ENCODE data around the gene REX1BD. TPM values are rescaled to one million over a fixed set of nuclear protein-coding genes. Genes with fewer than 3 reads are reported as not detected.

Gene REX1BD
- total RNA-seq, 2 experiments from 2014 or later: 105 to 109 TPM

- H3K4me3 Mint-ChIP-seq: peak overlapping the region; percentile 93
- DNase-seq (no peak), ATAC-seq (ENCODE audit: low read depth) (no peak)
- peaks cover 20% of the 10 kb centered on the region for H3K4me1 Mint-ChIP-seq
- no peaks in the 10 kb centered on the region for H3K27me3 Mint-ChIP-seq
- H3K9me3 Mint-ChIP-seq: no peaks in the 10 kb centered on the region
- peaks cover 6% of the 10 kb centered on the region for H3K36me3 Mint-ChIP-seq
- H3K27ac Mint-ChIP-seq: peak overlapping the region; percentile 89
- POLR2A ChIA-PET: interaction anchor here (1.0 to 6.5 kb wide), 12 partner anchors 10 to 277 kb away, joined by 3 to 75 read pairs (median 7); partner anchors contain the start of genes ELL, FKBP8, JUND and REX1BD
Observed at GRCh38 chr19:18558604-18559003, 30.0 kb upstream of the REX1BD start.

DNA sequence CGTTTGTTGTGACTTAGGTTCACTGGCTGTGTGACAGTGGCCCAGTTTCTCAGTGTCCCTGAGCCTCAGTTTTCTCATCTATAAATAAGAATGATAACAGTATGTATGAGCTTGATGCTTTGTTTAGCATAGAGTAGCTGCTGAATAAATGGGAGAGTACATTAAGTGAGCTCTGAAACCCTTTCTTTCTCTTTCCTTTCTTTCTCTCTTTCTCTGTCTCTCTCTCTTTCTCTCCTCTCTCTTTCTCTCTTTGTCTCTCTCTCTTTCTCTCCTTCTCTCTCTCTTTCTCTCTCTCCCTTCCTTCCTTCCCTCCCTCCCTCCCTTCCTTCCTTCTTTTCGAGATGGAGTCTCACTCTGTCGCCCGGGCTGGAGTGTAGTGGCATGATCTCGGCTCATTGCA lies 28.9 kb upstream of the REX1BD start:
- ATAC-seq (ENCODE audit: low read depth): no peak
- peak overlapping the region; percentile 89 for H3K27ac Mint-ChIP-seq
- POLR2A ChIA-PET: interaction anchor here (2.6 to 6.5 kb wide), 3 partner anchors 12 to 29 kb away, joined by 32 to 75 read pairs (median 64); partner anchors contain the start of genes FKBP8, REX1BD and UBA52
- H3K9me3 Mint-ChIP-seq: no peaks in the 10 kb centered on the region
- peak overlapping the region; percentile 93 for H3K4me3 Mint-ChIP-seq
- H3K36me3 Mint-ChIP-seq: peaks cover 14% of the 10 kb centered on the region
- H3K4me1 Mint-ChIP-seq: peaks cover 20% of the 10 kb centered on the region
- H3K27me3 Mint-ChIP-seq: no peaks in the 10 kb centered on the region
- DNase-seq: no peak

DNA sequence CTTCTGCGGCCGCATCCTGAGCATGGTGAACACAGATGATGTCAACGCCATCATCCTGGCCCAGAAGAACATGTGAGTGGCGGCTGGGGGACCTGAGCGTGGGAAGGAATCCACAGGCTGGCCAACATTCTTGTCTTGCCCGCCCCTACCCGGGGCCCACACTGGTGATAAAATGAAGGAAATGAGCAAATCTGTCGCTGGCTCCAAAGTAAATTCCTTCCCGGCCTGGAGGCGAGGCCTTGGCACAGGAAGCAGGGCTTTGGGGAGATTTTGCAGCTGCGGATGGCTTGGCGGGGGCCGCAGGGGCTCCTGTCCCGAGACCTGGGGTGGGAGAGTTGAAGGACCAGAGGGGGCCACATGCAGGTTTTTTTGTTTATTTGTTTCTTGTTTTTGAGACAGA lies 26.5 kb upstream of the REX1BD start:
- no peaks in the 10 kb centered on the region for H3K27me3 Mint-ChIP-seq
- ATAC-seq (ENCODE audit: low read depth): no peak
- H3K27ac Mint-ChIP-seq: no peak overlapping the region
- H3K4me3 Mint-ChIP-seq: no peak overlapping the region
- peaks cover 20% of the 10 kb centered on the region for H3K4me1 Mint-ChIP-seq
- POLR2A ChIA-PET: interaction anchor here (1.3 kb wide), 1 partner anchor 9 kb away, joined by 6 read pairs; the partner anchor contains the start of gene UBA52
- H3K36me3 Mint-ChIP-seq: peaks cover 23% of the 10 kb centered on the region
- H3K9me3 Mint-ChIP-seq: no peaks in the 10 kb centered on the region
- DNase-seq: no peak

GRCh38 chr19:18566953-18567352 lies 21.6 kb upstream of the REX1BD start:
- Mint-ChIP-seq H3K36me3 (peaks cover 29% of the 10 kb centered on the region), H3K9me3 (no peaks in the 10 kb centered on the region), H3K4me1 (peaks cover 3% of the 10 kb centered on the region), H3K4me3 (no peak overlapping the region), H3K27ac (no peak overlapping the region), H3K27me3 (no peaks in the 10 kb centered on the region)
- ATAC-seq (ENCODE audit: low read depth) (no peak), DNase-seq (no peak)
- POLR2A ChIA-PET: interaction anchor here (0.8 to 1.5 kb wide), 2 partner anchors 22 to 458 kb away, joined by 3 to 4 read pairs; partner anchors contain the start of gene REX1BD

DNA sequence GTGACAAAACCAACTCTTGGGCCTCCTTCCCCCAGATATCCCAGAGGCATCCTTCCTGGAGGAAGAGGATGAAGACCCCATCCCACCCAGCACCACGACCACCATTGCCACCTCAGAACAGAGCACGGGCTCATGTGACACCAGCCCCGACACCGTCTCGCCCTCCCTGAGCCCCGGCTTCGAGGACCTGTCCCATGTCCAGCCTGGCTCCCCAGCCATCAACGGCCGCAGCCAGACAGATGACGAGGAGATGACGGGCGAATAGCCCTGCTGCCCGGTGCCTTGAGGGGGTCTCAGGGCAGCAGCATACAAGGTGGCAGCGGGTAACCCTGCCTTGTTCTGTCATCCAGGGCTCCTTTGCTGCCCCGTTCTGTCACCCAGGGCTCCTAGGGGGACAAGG lies 20.2 kb upstream of the REX1BD start:
- H3K4me3 Mint-ChIP-seq: no peak overlapping the region
- H3K4me1 Mint-ChIP-seq: peaks cover 14% of the 10 kb centered on the region
- POLR2A ChIA-PET: interaction anchor here (0.6 kb wide), 2 partner anchors 26 to 47 kb away, joined by 3 read pairs; no protein-coding TSS in a partner anchor
- DNase-seq (no peak), ATAC-seq (ENCODE audit: low read depth) (no peak)
- no peak overlapping the region for H3K27ac Mint-ChIP-seq
- H3K27me3 Mint-ChIP-seq: no peaks in the 10 kb centered on the region
- peaks cover 32% of the 10 kb centered on the region for H3K36me3 Mint-ChIP-seq
- H3K9me3 Mint-ChIP-seq: no peaks in the 10 kb centered on the region

GRCh38 chr19:18571564-18572344 lies 16.8 kb upstream of the REX1BD start, which contains the start of gene UBA52:
TSS of gene UBA52 (plus strand) at chr19:18571857. CDS start at chr19:18573301, 1,444 bp downstream.
- Mint-ChIP-seq H3K4me3 (peak within 1 kb of the TSS; percentile 97), H3K4me1 (peaks cover 16% of the 10 kb centered on the region), H3K27ac (peak within 1 kb of the TSS; percentile 92), H3K27me3 (no peaks in the 10 kb centered on the region), H3K9me3 (no peaks in the 10 kb centered on the region), H3K36me3 (peaks cover 23% of the 10 kb centered on the region)
- POLR2A ChIA-PET: interaction anchor here (0.6 to 4.3 kb wide), 22 partner anchors 9 to 639 kb away, joined by 3 to 80 read pairs (median 4); partner anchors contain the start of genes CCDC124, COPE, DDX49 and ELL
- DNase-seq (peak; percentile 100), ATAC-seq (ENCODE audit: low read depth) (peak; percentile 93)

DNA sequence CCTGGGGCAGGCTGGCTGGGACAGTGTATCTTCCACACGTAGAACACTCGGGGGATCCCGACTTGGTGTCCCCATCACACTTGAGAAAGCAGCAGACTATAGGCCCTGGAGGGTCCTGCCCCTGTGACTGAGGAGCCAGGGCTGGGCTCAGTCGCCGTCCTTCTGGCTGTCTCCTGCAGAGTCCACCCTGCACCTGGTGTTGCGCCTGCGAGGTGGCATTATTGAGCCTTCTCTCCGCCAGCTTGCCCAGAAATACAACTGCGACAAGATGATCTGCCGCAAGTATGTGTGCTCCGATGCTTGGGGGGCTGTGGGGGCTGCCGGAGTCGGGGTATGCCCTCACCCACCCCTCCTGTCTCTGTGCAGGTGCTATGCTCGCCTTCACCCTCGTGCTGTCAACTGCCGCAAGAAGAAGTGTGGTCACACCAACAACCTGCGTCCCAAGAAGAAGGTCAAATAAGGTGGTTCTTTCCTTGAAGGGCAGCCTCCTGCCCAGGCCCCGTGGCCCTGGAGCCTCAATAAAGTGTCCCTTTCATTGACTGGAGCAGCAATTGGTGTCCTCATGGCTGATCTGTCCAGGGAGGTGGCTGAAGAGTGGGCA lies 13.8 kb upstream of the REX1BD start:
- DNase-seq (no peak), ATAC-seq (ENCODE audit: low read depth) (no peak)
- Mint-ChIP-seq H3K4me3 (no peak overlapping the region), H3K36me3 (peaks cover 18% of the 10 kb centered on the region), H3K27me3 (no peaks in the 10 kb centered on the region), H3K27ac (peak overlapping the region; percentile 13), H3K9me3 (no peaks in the 10 kb centered on the region), H3K4me1 (peaks cover 18% of the 10 kb centered on the region)
- POLR2A ChIA-PET: no interaction called here

DNA sequence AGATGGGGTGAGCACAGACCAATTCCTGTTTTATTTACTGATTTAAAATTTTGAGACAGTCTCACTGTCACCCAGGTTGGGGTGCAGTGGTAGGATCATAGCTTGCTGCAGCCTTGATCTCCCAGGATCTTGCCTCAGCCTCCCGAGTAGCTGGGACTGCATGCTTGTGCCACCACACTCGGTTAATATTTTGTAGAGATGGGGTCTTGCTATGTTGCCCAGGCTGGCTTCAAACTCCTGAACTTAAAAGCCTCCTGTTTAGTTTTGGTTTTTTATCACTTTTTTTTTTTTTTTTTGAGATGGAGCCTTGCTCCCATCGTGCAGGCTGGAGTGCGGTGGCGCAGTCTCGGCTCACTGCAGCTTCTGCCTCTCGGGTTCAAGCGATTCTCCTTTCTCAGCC lies 12.2 kb upstream of the REX1BD start:
- Mint-ChIP-seq H3K4me1 (peaks cover 15% of the 10 kb centered on the region), H3K36me3 (peaks cover 16% of the 10 kb centered on the region), H3K27me3 (no peaks in the 10 kb centered on the region), H3K27ac (no peak overlapping the region), H3K4me3 (no peak overlapping the region), H3K9me3 (no peaks in the 10 kb centered on the region)
- ATAC-seq (ENCODE audit: low read depth) (no peak), DNase-seq (no peak)
- POLR2A ChIA-PET: interaction anchor here (1.1 to 1.5 kb wide), 3 partner anchors 10 to 19 kb away, joined by 4 to 6 read pairs (median 4); partner anchors contain the start of genes KXD1 and REX1BD

DNA sequence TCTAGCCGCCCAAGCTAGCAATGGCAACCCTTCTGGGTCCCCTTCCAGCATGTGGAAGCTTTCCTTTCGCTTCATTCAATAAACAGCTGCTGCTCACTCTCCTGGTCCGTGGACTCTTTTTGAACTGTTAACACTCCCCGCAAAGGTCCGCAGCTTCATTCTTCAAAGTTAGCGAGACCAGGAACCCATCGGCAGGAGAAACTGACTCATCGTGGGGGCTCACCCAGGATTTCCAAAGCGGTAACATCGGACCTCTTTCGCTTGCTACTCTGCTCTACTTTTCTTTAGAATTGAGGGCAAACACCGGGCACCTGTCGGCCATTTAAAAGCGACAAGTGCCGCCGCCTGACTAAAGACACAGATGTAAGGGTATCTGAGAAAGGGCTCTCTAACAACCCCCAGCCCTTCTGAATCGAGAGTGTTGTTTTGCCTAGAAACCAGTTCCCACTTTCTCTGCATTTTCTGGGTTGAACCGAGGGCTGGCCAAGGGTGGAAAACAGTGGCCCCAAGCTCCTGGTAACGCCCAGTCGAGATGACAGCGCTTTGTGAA lies 11.2 kb upstream of the REX1BD start:
- POLR2A ChIA-PET: interaction anchor here (0.6 kb wide), 1 partner anchor 10 kb away, joined by 3 read pairs; no protein-coding TSS in a partner anchor
- H3K4me3 Mint-ChIP-seq: no peak overlapping the region
- no peaks in the 10 kb centered on the region for H3K27me3 Mint-ChIP-seq
- no peak overlapping the region for H3K27ac Mint-ChIP-seq
- ATAC-seq (ENCODE audit: low read depth) (no peak), DNase-seq (no peak)
- H3K9me3 Mint-ChIP-seq: no peaks in the 10 kb centered on the region
- H3K4me1 Mint-ChIP-seq: peaks cover 12% of the 10 kb centered on the region
- peaks cover 12% of the 10 kb centered on the region for H3K36me3 Mint-ChIP-seq

DNA sequence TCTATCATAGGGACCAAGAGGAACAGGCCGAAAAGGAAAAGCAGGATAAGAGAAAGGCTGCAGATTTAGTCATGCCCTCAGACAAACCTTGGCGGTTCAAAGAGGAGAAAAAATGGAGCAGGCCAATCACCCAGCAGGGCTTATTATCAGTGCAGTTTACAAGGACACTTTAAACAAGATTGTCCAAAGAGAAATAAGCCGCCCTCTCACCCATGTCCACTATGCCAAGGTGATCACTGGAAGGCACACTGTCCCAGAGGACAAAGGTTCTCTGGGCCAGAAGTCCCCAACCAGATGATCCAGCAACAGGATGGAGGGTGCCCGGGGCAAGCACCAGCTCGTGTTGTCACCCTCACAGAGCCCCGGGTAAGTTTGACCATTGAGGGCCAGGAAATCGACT lies 8.3 kb upstream of the REX1BD start:
- ATAC-seq (ENCODE audit: low read depth): no peak
- H3K27ac Mint-ChIP-seq: no peak overlapping the region
- POLR2A ChIA-PET: interaction anchor here (2.8 kb wide), 1 partner anchor 9 kb away, joined by 16 read pairs; the partner anchor contains the start of gene UBA52

DNA sequence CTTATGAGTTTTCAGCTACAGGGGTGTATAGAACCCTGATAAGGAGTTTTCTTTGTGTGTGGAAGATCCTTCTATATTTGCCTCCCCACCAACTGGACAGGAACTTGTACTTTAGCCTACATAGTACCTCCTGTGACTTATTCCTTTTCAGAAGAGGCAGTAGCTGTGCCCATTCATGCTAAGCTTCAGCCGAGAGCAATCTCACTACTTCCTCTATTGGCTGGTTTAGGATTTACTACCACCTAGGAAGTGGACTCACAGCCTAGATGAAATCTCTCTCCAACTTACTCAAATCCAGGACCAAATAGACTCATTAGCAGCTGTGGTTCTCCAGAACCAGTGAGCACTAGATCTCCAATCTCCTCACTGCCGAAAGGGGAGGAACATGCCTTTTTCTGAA lies 2.3 kb upstream of the REX1BD start:
- ATAC-seq (ENCODE audit: low read depth) (no peak), DNase-seq (no peak)
- Mint-ChIP-seq H3K27ac (peak overlapping the region; percentile 42), H3K9me3 (no peaks in the 10 kb centered on the region), H3K4me3 (peak overlapping the region; percentile 25), H3K36me3 (peaks cover 5% of the 10 kb centered on the region), H3K4me1 (peaks cover 31% of the 10 kb centered on the region), H3K27me3 (peaks cover 4% of the 10 kb centered on the region)
- POLR2A ChIA-PET: interaction anchor here (0.8 to 5.5 kb wide), 5 partner anchors 10 to 65 kb away, joined by 3 to 80 read pairs (median 3); partner anchors contain the start of genes ELL and UBA52

More for the DNA sequence above, 8.3 kb upstream of the REX1BD start:
- no peak for DNase-seq
- peaks cover 4% of the 10 kb centered on the region for H3K27me3 Mint-ChIP-seq
- H3K4me1 Mint-ChIP-seq: peaks cover 7% of the 10 kb centered on the region
- no peak overlapping the region for H3K4me3 Mint-ChIP-seq
- H3K36me3 Mint-ChIP-seq: peaks cover under 1% of the 10 kb centered on the region
- no peaks in the 10 kb centered on the region for H3K9me3 Mint-ChIP-seq

- Mint-ChIP-seq H3K9me3 (no peaks in the 10 kb centered on the region), H3K27ac (peak overlapping the region; percentile 97), H3K27me3 (peaks cover 4% of the 10 kb centered on the region), H3K4me1 (peaks cover 31% of the 10 kb centered on the region), H3K36me3 (peaks cover 5% of the 10 kb centered on the region), H3K4me3 (peak overlapping the region; percentile 93)
- no peak for DNase-seq
- no peak for ATAC-seq (ENCODE audit: low read depth)
- POLR2A ChIA-PET: interaction anchor here (0.6 to 5.5 kb wide), 10 partner anchors 10 to 501 kb away, joined by 3 to 80 read pairs (median 10); partner anchors contain the start of genes ELL, FKBP8, IL12RB1 and KXD1
Observed at GRCh38 chr19:18587561-18587960, 1.0 kb upstream of the REX1BD start.

Measured in activated naive CD8-positive, alpha-beta T cell treated with anti-CD3 and anti-CD28 coated beads, Interleukin-2, amount 10 ng/mL, durations not matched to agents 7 days and 5 days (primary cell).